Ramos (cell line): ENCODE results near the gene KLHL24.
"Not testable (repeated sequence)": the region's sequence is repeated elsewhere in the genome, so short reads cannot be mapped to it uniquely, and the experiment has no call there.

ENCODE experiments used
- in situ Hi-C: fragments of 300-500 bp; cut with MboI; formaldehyde crosslinking; loops from one replicate; pipeline ENCODE4 v1.14.3; 2022; ENCODE audit warnings: low sequenced_read_pairs; ENCODE audit not compliant: unreplicated experiment

Gene KLHL24

GRCh38 chr3:183635431-183636220, at the start of gene KLHL24:
Gene KLHL24, plus strand, starts transcription at chr3:183635623. Its CDS starts 14,734 bp downstream, at chr3:183650357.
- in situ Hi-C loops = no loop called here

- in situ Hi-C loops = no loop called here
Measured at GRCh38 chr3:183586477-183586876, 48.9 kb upstream of the KLHL24 start.

GRCh38 chr3:183587336-183587735, 48.1 kb upstream of the KLHL24 start:
- in situ Hi-C loops = no loop called here

- in situ Hi-C loops = no loop called here
Measured at GRCh38 chr3:183590442-183590841, 45.0 kb upstream of the KLHL24 start.

GRCh38 chr3:183591881-183592521, 43.4 kb upstream of the KLHL24 start:
- in situ Hi-C loops = no loop called here

- in situ Hi-C loops = no loop called here
Measured at GRCh38 chr3:183592821-183593220, 42.6 kb upstream of the KLHL24 start.

GRCh38 chr3:183594636-183595035, 40.8 kb upstream of the KLHL24 start:
- in situ Hi-C loops = no loop called here

GRCh38 chr3:183597959-183598358, 37.5 kb upstream of the KLHL24 start:
- in situ Hi-C loops = no loop called here

- in situ Hi-C loops = not testable (repeated sequence)
Measured at GRCh38 chr3:183611326-183611725, 24.1 kb upstream of the KLHL24 start.

- in situ Hi-C loops = no loop called here
Measured at GRCh38 chr3:183613366-183614285, 21.8 kb upstream of the KLHL24 start.

GRCh38 chr3:183618542-183618941, 16.9 kb upstream of the KLHL24 start:
- in situ Hi-C loops = no loop called here

GRCh38 chr3:183619010-183619409, 16.4 kb upstream of the KLHL24 start:
- in situ Hi-C loops = no loop called here

GRCh38 chr3:183619624-183620251, 15.7 kb upstream of the KLHL24 start:
- in situ Hi-C loops = no loop called here

GRCh38 chr3:183620252-183620628, 15.2 kb upstream of the KLHL24 start:
- in situ Hi-C loops = no loop called here

- in situ Hi-C loops = not testable (repeated sequence)
Measured at GRCh38 chr3:183622473-183622872, 12.9 kb upstream of the KLHL24 start.

- in situ Hi-C loops = no loop called here
Measured at GRCh38 chr3:183626877-183627594, 8.4 kb upstream of the KLHL24 start.

- in situ Hi-C loops = no loop called here
Measured at GRCh38 chr3:183629546-183630301, 5.7 kb upstream of the KLHL24 start.

GRCh38 chr3:183631715-183632114, 3.7 kb upstream of the KLHL24 start:
- in situ Hi-C loops = no loop called here

GRCh38 chr3:183632725-183633124, 2.7 kb upstream of the KLHL24 start:
- in situ Hi-C loops = not testable (repeated sequence)
